HepG2 (cell line): ENCODE results near the gene SGIP1. TPM values are rescaled to one million over a fixed set of nuclear protein-coding genes. Genes with fewer than 3 reads are reported as not detected.

Experiments
- EP300 ChIP-seq, 3 experiments: sonication (generic) in 1 of 3; formaldehyde crosslinking in 1 of 3; IDR thresholded peaks; 2 replicates each; pipeline versions ENCODE4 v1.5.1 to v1.6.1; 2011 to 2020; ENCODE audit warnings: low read depth in 2 of 3, low read length in 2 of 3, borderline replicate concordance in 1 of 3, improper control_type of control experiment in 1 of 3, mild to moderate bottlenecking in 1 of 3, missing genetic modification reagents in 1 of 3, moderate library complexity in 1 of 3
- EZH2 ChIP-seq: conservative IDR thresholded peaks from 2 replicates; pipeline ENCODE4 v1.6.1; 2012; ENCODE audit warnings: mild to moderate bottlenecking, low read depth, low read length, moderate library complexity
- FOXA1 ChIP-seq, 2 experiments: fragments of 450-650 bp in 1 of 2; sonication (generic) in 1 of 2; formaldehyde crosslinking in 1 of 2; IDR thresholded peaks; 2 replicates each; pipeline versions ENCODE4 v1.4.0 to v1.6.1; 2016 to 2020; ENCODE audit warnings: missing genetic modification reagents in 1 of 2
- TBP ChIP-seq: sonication (generic); formaldehyde crosslinking; IDR thresholded peaks from 2 replicates; pipeline ENCODE4 v1.5.0; 2020; ENCODE audit warnings: missing genetic modification reagents
- TBX2 ChIP-seq: sonication (generic); formaldehyde crosslinking; IDR thresholded peaks from 2 replicates; pipeline ENCODE4 v1.5.0; 2020; ENCODE audit warnings: missing genetic modification reagents, mild to moderate bottlenecking, borderline replicate concordance
- ZBTB21 ChIP-seq: sonication (generic); formaldehyde crosslinking; IDR thresholded peaks from 2 replicates; pipeline ENCODE4 v1.4.0; 2020; ENCODE audit warnings: missing genetic modification reagents
- polyA plus RNA-seq, 8 experiments: library from polyadenylated mRNA; depleted of rRNA in 3 of 8; stranded (reverse) in 7 of 8; unstranded in 1 of 8; fragments of >200 nt; fragmentation: Illumina TruSeq in 4 of 8; extraction: Trizol in 4 of 8; gene quantifications; 2 replicates each; pipeline versions ENCODE4 v1.2.1 to v1.2.3, GENCODE V29; 2011 to 2016; ENCODE audit warnings: low read depth in 4 of 8, missing spikeins in 1 of 8, mixed read lengths in 1 of 8; ENCODE audit not compliant: insufficient read depth in 1 of 8
- total RNA-seq, 5 experiments: library from RNA; depleted of rRNA; stranded (reverse); fragments of >200 nt; fragmentation: Illumina TruSeq; extraction: Trizol; gene quantifications; 2 replicates each; pipeline ENCODE4 v1.2.3, GENCODE V29; 2016; ENCODE audit warnings: low read depth in 1 of 5
- TF ChIP-seq, protein P1 (sequence below): sonication (generic); formaldehyde crosslinking; IDR thresholded peaks from 2 replicates; pipeline ENCODE4 v1.8.0; 2022; ENCODE audit warnings: missing genetic modification reagents, mild to moderate bottlenecking, moderate library complexity, borderline replicate concordance
- TF ChIP-seq, protein P2 (sequence below): sonication (generic); formaldehyde crosslinking; IDR thresholded peaks from 2 replicates; pipeline ENCODE4 v1.5.1; 2020; ENCODE audit warnings: mild to moderate bottlenecking, missing genetic modification reagents

SGIP1 gene
- total and polyA plus RNA-seq, 2 of the 13 experiments (the other 11 are each of a cell fraction or from before 2014, with no cell fraction given): not detected

DNA sequence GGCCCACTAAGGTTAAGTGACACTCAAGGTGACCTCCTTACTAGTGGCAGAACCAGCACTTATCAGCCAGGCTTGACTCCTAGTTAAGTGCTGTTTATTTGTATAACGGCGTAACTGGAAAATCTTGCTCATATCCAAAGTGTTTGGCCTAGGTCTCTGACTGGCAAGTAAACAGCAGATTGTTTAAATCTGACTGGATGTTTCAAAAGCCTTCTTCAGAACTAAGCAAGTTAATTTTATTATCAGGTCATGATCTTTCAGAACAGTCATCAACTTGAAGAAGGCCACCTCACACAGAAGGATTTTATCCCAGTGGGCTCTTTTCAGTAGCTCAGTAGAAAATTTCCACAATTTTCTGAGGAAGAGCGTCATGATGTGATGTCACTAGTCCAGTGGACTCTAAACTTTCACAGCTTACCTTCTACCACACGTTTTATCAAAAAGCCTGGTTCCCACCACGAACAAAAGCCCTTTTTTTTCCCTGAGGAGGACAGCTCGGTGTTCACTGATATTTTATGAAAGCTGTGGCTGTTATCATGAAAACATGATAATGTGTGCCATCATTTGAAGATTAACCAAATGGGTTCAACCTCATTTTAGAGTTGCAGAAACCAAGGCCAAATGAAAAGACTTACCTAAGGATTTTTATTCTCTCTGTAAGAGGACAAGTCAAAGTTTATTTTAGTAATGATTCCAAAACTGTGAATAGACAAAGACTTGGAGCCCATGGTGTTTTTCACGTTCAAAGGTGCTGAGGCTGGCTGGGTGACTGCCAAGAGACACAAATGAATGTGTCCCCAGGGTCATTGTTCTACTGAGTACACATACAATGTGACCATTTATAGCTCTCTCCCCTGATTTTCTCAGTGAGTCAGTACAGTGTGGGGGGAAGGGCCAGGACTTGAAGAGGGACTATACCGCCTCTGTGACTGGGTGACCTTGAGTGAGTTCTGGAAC is 9.1 kb downstream of the SGIP1 start (continued):
- TF ChIP-seq, protein P1, sequence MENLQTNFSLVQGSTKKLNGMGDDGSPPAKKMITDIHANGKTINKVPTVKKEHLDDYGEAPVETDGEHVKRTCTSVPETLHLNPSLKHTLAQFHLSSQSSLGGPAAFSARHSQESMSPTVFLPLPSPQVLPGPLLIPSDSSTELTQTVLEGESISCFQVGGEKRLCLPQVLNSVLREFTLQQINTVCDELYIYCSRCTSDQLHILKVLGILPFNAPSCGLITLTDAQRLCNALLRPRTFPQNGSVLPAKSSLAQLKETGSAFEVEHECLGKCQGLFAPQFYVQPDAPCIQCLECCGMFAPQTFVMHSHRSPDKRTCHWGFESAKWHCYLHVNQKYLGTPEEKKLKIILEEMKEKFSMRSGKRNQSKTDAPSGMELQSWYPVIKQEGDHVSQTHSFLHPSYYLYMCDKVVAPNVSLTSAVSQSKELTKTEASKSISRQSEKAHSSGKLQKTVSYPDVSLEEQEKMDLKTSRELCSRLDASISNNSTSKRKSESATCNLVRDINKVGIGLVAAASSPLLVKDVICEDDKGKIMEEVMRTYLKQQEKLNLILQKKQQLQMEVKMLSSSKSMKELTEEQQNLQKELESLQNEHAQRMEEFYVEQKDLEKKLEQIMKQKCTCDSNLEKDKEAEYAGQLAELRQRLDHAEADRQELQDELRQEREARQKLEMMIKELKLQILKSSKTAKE (CRISPR knock-in tag): peak; percentile 65; the same call in 1 of the 2 replicates
- TF ChIP-seq FOXA1 (IDR thresholded peaks at IDR 0.05): no peak
- peak; percentile 88 for TF ChIP-seq FOXA1 (CRISPR knock-in tag; IDR thresholded peaks at IDR 0.05)
- TF ChIP-seq TBP: no peak
- TF ChIP-seq EZH2: no peak
- TF ChIP-seq ZBTB21 (CRISPR knock-in tag): peak; percentile 94
- TF ChIP-seq, protein P2, sequence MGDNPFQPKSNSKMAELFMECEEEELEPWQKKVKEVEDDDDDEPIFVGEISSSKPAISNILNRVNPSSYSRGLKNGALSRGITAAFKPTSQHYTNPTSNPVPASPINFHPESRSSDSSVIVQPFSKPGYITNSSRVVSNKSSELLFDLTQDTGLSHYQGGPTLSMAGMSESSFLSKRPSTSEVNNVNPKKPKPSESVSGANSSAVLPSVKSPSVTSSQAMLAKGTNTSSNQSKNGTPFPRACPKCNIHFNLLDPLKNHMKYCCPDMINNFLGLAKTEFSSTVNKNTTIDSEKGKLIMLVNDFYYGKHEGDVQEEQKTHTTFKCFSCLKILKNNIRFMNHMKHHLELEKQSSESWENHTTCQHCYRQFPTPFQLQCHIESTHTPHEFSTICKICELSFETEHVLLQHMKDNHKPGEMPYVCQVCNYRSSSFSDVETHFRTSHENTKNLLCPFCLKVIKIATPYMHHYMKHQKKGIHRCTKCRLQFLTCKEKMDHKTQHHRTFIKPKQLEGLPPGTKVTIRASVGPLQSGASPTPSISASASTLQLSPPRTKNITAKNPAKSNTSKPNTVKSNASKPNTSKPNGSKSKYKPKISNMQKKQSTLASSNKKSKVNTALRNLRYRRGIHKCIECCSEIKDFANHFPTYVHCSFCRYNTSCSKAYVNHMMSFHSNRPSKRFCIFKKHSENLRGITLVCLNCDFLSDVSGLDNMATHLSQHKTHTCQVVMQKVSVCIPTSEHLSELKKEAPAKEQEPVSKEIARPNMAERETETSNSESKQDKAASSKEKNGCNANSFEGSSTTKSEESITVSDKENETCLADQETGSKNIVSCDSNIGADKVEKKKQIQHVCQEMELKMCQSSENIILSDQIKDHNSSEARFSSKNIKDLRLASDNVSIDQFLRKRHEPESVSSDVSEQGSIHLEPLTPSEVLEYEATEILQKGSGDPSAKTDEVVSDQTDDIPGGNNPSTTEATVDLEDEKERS (CRISPR knock-in tag): no peak
- TF ChIP-seq TBX2 (CRISPR knock-in tag): peak; percentile 97
- peak in 1 of 2 experiments; percentile 93; a peak in 2 of 4 replicates for TF ChIP-seq EP300 (IDR thresholded peaks at IDR 0.05; ENCODE audit: low read depth in 2 of 2, low read length in 2 of 2)
- TF ChIP-seq EP300 (CRISPR knock-in tag; IDR thresholded peaks at IDR 0.05; ENCODE audit: borderline replicate concordance): peak; percentile 79; the same call in 1 of the 2 replicates
